Measurements from ENCODE around the gene TMEM213. TPM values are rescaled to one million over a fixed set of nuclear protein-coding genes. Genes with fewer than 3 reads are reported as not detected.

TMEM213 gene
- total and polyA plus RNA-seq, 2 of the 8 experiments (the other 6 are each of a cell fraction or from before 2014, with no cell fraction given), result 0.21 to 0.67 TPM

DNA sequence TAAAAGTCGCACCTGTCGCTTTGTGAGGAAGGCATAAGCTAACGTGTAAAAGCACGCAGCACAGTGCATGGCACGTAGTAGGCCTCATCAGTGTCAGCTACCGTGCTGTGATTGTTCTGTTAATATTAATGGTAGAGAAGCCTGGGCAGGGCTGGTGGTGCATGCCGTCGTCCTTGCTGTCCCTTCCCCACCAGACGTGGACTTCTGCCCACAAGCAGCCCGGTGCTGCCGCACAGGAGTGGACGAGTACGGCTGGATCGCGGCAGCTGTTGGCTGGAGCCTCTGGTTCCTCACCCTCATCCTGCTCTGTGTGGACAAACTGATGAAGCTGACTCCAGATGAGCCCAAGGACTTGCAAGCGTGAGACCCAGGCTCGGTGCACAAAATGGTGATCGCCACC is 4.9 kb downstream of the TMEM213 start (continued):
- TF ChIP-seq, protein P1, sequence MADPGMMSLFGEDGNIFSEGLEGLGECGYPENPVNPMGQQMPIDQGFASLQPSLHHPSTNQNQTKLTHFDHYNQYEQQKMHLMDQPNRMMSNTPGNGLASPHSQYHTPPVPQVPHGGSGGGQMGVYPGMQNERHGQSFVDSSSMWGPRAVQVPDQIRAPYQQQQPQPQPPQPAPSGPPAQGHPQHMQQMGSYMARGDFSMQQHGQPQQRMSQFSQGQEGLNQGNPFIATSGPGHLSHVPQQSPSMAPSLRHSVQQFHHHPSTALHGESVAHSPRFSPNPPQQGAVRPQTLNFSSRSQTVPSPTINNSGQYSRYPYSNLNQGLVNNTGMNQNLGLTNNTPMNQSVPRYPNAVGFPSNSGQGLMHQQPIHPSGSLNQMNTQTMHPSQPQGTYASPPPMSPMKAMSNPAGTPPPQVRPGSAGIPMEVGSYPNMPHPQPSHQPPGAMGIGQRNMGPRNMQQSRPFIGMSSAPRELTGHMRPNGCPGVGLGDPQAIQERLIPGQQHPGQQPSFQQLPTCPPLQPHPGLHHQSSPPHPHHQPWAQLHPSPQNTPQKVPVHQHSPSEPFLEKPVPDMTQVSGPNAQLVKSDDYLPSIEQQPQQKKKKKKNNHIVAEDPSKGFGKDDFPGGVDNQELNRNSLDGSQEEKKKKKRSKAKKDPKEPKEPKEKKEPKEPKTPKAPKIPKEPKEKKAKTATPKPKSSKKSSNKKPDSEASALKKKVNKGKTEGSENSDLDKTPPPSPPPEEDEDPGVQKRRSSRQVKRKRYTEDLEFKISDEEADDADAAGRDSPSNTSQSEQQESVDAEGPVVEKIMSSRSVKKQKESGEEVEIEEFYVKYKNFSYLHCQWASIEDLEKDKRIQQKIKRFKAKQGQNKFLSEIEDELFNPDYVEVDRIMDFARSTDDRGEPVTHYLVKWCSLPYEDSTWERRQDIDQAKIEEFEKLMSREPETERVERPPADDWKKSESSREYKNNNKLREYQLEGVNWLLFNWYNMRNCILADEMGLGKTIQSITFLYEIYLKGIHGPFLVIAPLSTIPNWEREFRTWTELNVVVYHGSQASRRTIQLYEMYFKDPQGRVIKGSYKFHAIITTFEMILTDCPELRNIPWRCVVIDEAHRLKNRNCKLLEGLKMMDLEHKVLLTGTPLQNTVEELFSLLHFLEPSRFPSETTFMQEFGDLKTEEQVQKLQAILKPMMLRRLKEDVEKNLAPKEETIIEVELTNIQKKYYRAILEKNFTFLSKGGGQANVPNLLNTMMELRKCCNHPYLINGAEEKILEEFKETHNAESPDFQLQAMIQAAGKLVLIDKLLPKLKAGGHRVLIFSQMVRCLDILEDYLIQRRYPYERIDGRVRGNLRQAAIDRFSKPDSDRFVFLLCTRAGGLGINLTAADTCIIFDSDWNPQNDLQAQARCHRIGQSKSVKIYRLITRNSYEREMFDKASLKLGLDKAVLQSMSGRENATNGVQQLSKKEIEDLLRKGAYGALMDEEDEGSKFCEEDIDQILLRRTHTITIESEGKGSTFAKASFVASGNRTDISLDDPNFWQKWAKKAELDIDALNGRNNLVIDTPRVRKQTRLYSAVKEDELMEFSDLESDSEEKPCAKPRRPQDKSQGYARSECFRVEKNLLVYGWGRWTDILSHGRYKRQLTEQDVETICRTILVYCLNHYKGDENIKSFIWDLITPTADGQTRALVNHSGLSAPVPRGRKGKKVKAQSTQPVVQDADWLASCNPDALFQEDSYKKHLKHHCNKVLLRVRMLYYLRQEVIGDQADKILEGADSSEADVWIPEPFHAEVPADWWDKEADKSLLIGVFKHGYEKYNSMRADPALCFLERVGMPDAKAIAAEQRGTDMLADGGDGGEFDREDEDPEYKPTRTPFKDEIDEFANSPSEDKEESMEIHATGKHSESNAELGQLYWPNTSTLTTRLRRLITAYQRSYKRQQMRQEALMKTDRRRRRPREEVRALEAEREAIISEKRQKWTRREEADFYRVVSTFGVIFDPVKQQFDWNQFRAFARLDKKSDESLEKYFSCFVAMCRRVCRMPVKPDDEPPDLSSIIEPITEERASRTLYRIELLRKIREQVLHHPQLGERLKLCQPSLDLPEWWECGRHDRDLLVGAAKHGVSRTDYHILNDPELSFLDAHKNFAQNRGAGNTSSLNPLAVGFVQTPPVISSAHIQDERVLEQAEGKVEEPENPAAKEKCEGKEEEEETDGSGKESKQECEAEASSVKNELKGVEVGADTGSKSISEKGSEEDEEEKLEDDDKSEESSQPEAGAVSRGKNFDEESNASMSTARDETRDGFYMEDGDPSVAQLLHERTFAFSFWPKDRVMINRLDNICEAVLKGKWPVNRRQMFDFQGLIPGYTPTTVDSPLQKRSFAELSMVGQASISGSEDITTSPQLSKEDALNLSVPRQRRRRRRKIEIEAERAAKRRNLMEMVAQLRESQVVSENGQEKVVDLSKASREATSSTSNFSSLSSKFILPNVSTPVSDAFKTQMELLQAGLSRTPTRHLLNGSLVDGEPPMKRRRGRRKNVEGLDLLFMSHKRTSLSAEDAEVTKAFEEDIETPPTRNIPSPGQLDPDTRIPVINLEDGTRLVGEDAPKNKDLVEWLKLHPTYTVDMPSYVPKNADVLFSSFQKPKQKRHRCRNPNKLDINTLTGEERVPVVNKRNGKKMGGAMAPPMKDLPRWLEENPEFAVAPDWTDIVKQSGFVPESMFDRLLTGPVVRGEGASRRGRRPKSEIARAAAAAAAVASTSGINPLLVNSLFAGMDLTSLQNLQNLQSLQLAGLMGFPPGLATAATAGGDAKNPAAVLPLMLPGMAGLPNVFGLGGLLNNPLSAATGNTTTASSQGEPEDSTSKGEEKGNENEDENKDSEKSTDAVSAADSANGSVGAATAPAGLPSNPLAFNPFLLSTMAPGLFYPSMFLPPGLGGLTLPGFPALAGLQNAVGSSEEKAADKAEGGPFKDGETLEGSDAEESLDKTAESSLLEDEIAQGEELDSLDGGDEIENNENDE (IDR thresholded peaks at IDR 0.05; ENCODE audit: insufficient replicate concordance, low read length), result no peak
- TF ChIP-seq TBP (IDR thresholded peaks at IDR 0.05; ENCODE audit: low read depth, low read length) (no peak), SP2 (IDR thresholded peaks at IDR 0.05; ENCODE audit: low read length) (no peak), TAF7 (optimal IDR thresholded peaks at IDR 0.05; ENCODE audit: borderline replicate concordance, low read depth, low read length) (no peak), KDM1A (IDR thresholded peaks at IDR 0.05; ENCODE audit: borderline replicate concordance, low read length) (no peak), BRCA1 (IDR thresholded peaks at IDR 0.05; ENCODE audit: low read depth, low read length) (no peak), CHD1 (IDR thresholded peaks at IDR 0.05; ENCODE audit: low read depth, low read length) (no peak), NRF1 (IDR thresholded peaks at IDR 0.05; ENCODE audit: low read depth, low read length) (no peak), SUZ12 (IDR thresholded peaks at IDR 0.05; ENCODE audit: low read length) (no peak)

All from H1 (cell line).